ENCODE results near the gene MAG. TPM values are rescaled to one million over a fixed set of nuclear protein-coding genes. Genes with fewer than 3 reads are reported as not detected.
A peak's percentile ranks its signal among the peaks of the same experiment; 100 is the strongest.

Gene MAG
- total RNA-seq, 1 donor from 2014 or later, result not detected

DNA sequence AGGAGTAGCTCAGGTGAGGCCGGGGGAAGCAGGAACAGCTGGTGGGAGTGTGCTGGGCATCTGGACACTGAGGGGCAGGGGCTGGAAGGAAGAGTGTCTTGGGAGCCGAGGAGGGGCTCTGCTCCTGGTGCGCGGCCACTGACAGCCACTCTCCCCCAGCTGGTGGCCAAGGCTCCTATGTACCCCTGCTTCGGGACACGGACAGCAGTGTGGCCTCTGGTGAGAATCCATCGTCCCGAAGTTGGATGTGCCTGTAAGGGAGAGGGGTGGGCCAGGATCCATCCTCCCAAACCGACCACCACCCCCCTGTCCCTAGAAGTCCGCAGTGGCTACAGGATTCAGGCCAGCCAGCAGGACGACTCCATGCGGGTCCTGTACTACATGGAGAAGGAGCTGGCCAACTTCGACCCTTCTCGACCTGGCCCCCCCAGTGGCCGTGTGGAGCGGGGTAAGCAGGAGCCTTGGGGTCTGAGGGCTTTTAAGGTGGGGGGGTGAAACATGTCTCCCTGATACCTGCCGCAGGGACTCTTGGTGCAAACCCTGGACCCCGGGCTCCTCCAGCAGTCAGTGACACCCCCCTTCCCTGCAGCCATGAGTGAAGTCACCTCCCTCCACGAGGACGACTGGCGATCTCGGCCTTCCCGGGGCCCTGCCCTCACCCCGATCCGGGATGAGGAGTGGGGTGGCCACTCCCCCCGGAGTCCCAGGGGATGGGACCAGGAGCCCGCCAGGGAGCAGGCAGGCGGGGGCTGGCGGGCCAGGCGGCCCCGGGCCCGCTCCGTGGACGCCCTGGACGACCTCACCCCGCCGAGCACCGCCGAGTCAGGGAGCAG lies 25.2 kb upstream of the MAG start:
- Mint-ChIP-seq H3K9me3 (ENCODE audit: low read depth) (no peaks in the 10 kb centered on the region), H3K36me3 (ENCODE audit: low read depth) (peaks cover 8% of the 10 kb centered on the region), H3K27ac (ENCODE audit: unreplicated experiment) (no peak overlapping the region), H3K27me3 (ENCODE audit: low read depth) (no peaks in the 10 kb centered on the region), H3K4me3 (ENCODE audit: unreplicated experiment) (peak overlapping the region; percentile 96), H3K4me1 (ENCODE audit: low read depth) (peaks cover 8% of the 10 kb centered on the region)
- DNase-seq (ENCODE audit: low spot score), result peak; percentile 92
- TF ChIP-seq, protein P1, sequence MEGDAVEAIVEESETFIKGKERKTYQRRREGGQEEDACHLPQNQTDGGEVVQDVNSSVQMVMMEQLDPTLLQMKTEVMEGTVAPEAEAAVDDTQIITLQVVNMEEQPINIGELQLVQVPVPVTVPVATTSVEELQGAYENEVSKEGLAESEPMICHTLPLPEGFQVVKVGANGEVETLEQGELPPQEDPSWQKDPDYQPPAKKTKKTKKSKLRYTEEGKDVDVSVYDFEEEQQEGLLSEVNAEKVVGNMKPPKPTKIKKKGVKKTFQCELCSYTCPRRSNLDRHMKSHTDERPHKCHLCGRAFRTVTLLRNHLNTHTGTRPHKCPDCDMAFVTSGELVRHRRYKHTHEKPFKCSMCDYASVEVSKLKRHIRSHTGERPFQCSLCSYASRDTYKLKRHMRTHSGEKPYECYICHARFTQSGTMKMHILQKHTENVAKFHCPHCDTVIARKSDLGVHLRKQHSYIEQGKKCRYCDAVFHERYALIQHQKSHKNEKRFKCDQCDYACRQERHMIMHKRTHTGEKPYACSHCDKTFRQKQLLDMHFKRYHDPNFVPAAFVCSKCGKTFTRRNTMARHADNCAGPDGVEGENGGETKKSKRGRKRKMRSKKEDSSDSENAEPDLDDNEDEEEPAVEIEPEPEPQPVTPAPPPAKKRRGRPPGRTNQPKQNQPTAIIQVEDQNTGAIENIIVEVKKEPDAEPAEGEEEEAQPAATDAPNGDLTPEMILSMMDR (IDR thresholded peaks at IDR 0.05), result no peak

DNA sequence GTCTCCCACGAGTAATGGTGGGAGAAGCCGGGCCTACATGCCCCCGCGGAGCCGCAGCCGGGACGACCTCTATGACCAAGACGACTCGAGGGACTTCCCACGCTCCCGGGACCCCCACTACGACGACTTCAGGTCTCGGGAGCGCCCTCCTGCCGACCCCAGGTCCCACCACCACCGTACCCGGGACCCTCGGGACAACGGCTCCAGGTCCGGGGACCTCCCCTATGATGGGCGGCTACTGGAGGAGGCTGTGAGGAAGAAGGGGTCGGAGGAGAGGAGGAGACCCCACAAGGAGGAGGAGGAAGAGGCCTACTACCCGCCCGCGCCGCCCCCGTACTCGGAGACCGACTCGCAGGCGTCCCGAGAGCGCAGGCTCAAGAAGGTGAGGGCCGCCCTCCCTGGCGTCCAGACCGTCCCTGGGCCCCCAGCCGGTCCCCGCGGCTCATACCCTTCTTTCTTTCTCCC lies 24.6 kb upstream of the MAG start:
- H3K9me3 Mint-ChIP-seq (ENCODE audit: low read depth), result no peaks in the 10 kb centered on the region
- DNase-seq (ENCODE audit: low spot score), result no peak
- H3K36me3 Mint-ChIP-seq (ENCODE audit: low read depth), result peaks cover 11% of the 10 kb centered on the region
- H3K4me1 Mint-ChIP-seq (ENCODE audit: low read depth), result peaks cover 8% of the 10 kb centered on the region
- TF ChIP-seq, protein P1 (IDR thresholded peaks at IDR 0.05), result no peak
- peak overlapping the region; percentile 91 for H3K27ac Mint-ChIP-seq (ENCODE audit: unreplicated experiment)
- H3K27me3 Mint-ChIP-seq (ENCODE audit: low read depth), result no peaks in the 10 kb centered on the region
- peak overlapping the region; percentile 96 for H3K4me3 Mint-ChIP-seq (ENCODE audit: unreplicated experiment)

DNA sequence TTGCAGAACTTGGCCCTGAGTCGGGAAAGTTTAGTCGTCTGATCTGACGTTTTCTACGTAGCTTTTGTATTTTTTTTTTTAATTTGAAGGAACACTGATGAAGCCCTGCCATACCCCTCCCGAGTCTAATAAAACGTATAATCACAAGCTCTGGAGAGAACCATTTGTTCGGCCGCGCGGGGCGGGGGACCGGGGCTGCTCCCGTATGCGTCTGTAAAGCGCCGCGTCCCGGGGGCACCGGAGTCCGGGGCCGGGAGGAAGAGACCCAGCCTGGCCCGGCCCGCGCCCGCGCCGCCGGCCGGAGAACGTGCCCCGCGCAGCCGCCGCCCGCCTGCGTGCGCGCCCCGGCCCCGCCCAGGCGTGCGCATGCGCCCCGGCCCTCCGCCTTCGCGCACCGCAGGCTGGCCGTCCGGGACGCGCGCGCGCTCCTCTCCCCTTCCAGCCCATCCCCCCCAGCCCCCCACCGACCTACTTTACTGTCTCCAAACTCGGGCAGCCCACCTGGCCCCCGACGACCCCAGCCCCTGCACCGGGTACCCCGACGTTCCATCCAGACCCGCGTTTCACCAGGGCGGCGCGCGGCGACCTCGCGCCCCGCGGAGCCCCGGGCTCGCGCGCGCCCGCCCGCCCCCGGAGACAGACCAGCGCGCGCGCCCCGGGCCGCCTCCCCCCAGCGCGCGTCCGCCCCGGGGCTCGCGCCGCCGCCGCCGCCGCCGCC lies 24.0 kb upstream of the MAG start:
- Mint-ChIP-seq H3K9me3 (ENCODE audit: low read depth) (no peaks in the 10 kb centered on the region), H3K4me3 (ENCODE audit: unreplicated experiment) (peak overlapping the region; percentile 96), H3K27me3 (ENCODE audit: low read depth) (no peaks in the 10 kb centered on the region), H3K27ac (ENCODE audit: unreplicated experiment) (peak overlapping the region; percentile 91), H3K4me1 (ENCODE audit: low read depth) (peaks cover 8% of the 10 kb centered on the region), H3K36me3 (ENCODE audit: low read depth) (peaks cover 11% of the 10 kb centered on the region)
- DNase-seq (ENCODE audit: low spot score), result peak; percentile 91
- TF ChIP-seq, protein P1 (IDR thresholded peaks at IDR 0.05), result no peak

DNA sequence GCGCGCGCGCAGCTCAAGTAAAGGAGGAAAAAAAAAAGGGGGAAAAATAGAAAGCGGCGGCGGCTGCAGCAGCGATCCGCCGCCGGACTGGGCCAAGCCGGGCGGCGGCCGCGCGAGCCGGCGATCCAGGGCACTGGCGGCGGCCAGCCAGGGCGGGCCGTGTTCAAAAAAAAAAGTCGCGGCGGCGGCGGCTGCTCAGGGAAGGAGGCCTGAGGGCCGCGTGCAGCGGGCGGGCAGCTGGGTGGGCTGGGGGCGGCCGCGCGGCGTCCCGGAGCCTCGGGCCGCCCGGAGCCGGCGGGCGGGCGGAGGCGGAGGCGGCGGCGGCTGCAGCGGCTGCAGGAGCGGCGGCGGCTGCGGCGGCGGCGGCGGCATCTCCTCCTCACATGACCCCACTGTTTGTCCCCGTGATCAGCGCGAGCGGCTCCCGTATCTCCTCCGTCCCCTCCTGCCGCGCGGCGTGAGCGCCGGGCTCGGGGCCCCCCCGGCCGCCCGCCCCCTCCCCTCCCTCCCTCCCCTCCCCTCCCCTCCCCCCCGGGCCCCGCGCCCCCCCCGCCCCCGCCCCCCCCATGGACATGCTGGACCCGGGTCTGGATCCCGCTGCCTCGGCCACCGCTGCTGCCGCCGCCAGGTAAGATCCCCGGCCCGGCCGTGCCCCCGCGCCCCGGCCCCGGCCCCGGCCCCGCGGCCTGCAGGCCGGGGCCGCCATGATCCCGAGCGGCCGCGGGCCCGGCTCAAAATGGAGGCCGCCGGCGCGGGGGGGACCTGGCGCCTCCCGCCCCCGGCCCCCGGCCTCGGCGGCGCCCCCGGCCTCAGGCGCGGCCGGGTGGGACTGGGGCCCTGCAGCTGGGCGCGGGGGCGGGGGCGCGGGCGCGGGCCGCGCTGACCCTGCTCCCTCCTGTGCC lies 23.2 kb upstream of the MAG start, which contains the start of gene USF2:
TSS of gene USF2 (plus strand) at position 427 of the 902 bp plus-strand sequence. CDS start at position 567, 140 bp downstream.
- peak; percentile 26 for DNase-seq (ENCODE audit: low spot score)
- peak within 1 kb of the TSS; percentile 96 for H3K4me3 Mint-ChIP-seq (ENCODE audit: unreplicated experiment)

More for the DNA sequence above, 23.2 kb upstream of the MAG start, which contains the start of gene USF2:
- Mint-ChIP-seq H3K36me3 (ENCODE audit: low read depth) (peaks cover 15% of the 10 kb centered on the region), H3K27me3 (ENCODE audit: low read depth) (no peaks in the 10 kb centered on the region), H3K9me3 (ENCODE audit: low read depth) (no peaks in the 10 kb centered on the region), H3K4me1 (ENCODE audit: low read depth) (peaks cover 8% of the 10 kb centered on the region), H3K27ac (ENCODE audit: unreplicated experiment) (peak within 1 kb of the TSS; percentile 91)
- TF ChIP-seq, protein P1 (IDR thresholded peaks at IDR 0.05), result no peak
